ENCODE data around the gene BSND.

DNA sequence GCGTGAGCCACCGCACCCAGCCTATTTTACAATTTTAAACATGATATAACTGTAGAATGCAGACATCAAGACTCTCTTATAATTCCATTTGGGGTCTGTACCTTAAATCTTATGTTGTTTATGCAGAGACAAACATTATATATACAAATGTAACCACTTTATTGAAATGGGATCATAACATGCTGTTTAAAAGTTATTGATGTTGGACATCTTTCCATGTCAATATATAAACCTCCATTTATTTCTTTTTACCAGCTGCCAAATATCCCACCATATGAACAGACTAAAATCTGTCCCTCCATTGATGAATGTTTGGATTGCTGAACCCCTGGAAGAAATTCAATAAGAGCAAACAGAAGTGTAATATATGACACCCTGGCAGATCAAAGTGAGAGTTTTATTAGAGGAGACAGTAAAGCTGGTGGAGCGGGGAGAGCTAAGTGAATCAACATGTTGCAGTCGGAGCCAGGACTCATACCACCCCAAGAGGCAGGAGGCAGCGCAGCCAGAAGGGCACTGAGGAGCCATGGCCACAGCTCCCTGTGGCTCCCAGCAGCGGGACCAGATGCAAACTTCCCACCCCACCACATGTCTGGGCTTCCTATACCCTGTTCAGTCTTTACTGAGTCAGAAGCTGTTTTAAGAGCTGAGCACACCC lies 35.9 kb downstream of the BSND start:
- TF ChIP-seq EP300 (IDR thresholded peaks at IDR 0.05; ENCODE audit: borderline replicate concordance in 1 of 2, low read depth in 1 of 2, low read length in 1 of 2), result no peak
- TF ChIP-seq, protein P1, sequence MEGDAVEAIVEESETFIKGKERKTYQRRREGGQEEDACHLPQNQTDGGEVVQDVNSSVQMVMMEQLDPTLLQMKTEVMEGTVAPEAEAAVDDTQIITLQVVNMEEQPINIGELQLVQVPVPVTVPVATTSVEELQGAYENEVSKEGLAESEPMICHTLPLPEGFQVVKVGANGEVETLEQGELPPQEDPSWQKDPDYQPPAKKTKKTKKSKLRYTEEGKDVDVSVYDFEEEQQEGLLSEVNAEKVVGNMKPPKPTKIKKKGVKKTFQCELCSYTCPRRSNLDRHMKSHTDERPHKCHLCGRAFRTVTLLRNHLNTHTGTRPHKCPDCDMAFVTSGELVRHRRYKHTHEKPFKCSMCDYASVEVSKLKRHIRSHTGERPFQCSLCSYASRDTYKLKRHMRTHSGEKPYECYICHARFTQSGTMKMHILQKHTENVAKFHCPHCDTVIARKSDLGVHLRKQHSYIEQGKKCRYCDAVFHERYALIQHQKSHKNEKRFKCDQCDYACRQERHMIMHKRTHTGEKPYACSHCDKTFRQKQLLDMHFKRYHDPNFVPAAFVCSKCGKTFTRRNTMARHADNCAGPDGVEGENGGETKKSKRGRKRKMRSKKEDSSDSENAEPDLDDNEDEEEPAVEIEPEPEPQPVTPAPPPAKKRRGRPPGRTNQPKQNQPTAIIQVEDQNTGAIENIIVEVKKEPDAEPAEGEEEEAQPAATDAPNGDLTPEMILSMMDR (IDR thresholded peaks at IDR 0.05), result no peak
- no peak for TF ChIP-seq NFIC (IDR thresholded peaks at IDR 0.05; ENCODE audit: borderline replicate concordance)
- TF ChIP-seq RAD21 (IDR thresholded peaks at IDR 0.05; ENCODE audit: low read length), result no peak
- no peak for TF ChIP-seq EZH2phosphoT487 (IDR thresholded peaks at IDR 0.05; ENCODE audit: borderline replicate concordance, low read depth)
- no peak for TF ChIP-seq TCF12 (IDR thresholded peaks at IDR 0.05)
- TF ChIP-seq GATA2 (CRISPR knock-in tag; IDR thresholded peaks at IDR 0.05), result no peak
- no peak for TF ChIP-seq MEF2A (IDR thresholded peaks at IDR 0.05; ENCODE audit: borderline replicate concordance, low read depth)
- no peak for TF ChIP-seq POLR2AphosphoS5 (IDR thresholded peaks at IDR 0.05; ENCODE audit: low read depth, low read length)
